HG03521 (cell line): ENCODE measurements around the gene ATRN.
A peak's percentile ranks its signal among the peaks of the same experiment; 100 is the strongest.
"Not testable (repeated sequence)": the region's sequence is repeated elsewhere in the genome, so short reads cannot be mapped to it uniquely, and the experiment has no call there.

Experiments used
- ATAC-seq: cut with Tn5 transposase; IDR thresholded peaks from one replicate; pipeline ENCODE4 v1.9.1; 2021; ENCODE audit warnings: mild to moderate bottlenecking, moderate library complexity; ENCODE audit not compliant: unreplicated experiment

Gene ATRN

GRCh38 chr20:3470627-3471396 is at the start of gene ATRN:
Gene ATRN, plus strand, starts transcription at chr20:3471018. Its CDS starts 90 bp downstream, at chr20:3471108.
- ATAC-seq: peak; percentile 80

- ATAC-seq: no peak
Observed at GRCh38 chr20:3421985-3422384, 48.8 kb upstream of the ATRN start.

GRCh38 chr20:3423126-3423525 is 47.7 kb upstream of the ATRN start:
- no peak for ATAC-seq

GRCh38 chr20:3426766-3427165 is 44.1 kb upstream of the ATRN start:
- ATAC-seq: not testable (repeated sequence)

GRCh38 chr20:3430376-3431069 is 40.3 kb upstream of the ATRN start:
- peak; percentile 51 for ATAC-seq

GRCh38 chr20:3431109-3431508 is 39.7 kb upstream of the ATRN start:
- no peak for ATAC-seq

- no peak for ATAC-seq
Observed at GRCh38 chr20:3432844-3433243, 38.0 kb upstream of the ATRN start.

- ATAC-seq: no peak
Observed at GRCh38 chr20:3433744-3434143, 37.1 kb upstream of the ATRN start.

- no peak for ATAC-seq
Observed at GRCh38 chr20:3434232-3434631, 36.6 kb upstream of the ATRN start.

GRCh38 chr20:3436864-3437574 is 33.8 kb upstream of the ATRN start:
- no peak for ATAC-seq

- no peak for ATAC-seq
Observed at GRCh38 chr20:3446779-3447178, 24.0 kb upstream of the ATRN start.

- ATAC-seq: no peak
Observed at GRCh38 chr20:3447321-3447720, 23.5 kb upstream of the ATRN start.

GRCh38 chr20:3449319-3449718 is 21.5 kb upstream of the ATRN start:
- ATAC-seq: no peak

GRCh38 chr20:3452136-3452535 is 18.7 kb upstream of the ATRN start:
- no peak for ATAC-seq

- no peak for ATAC-seq
Observed at GRCh38 chr20:3452690-3453089, 18.1 kb upstream of the ATRN start.

- ATAC-seq: no peak
Observed at GRCh38 chr20:3454831-3455230, 16.0 kb upstream of the ATRN start.

- no peak for ATAC-seq
Observed at GRCh38 chr20:3456648-3457047, 14.2 kb upstream of the ATRN start.

GRCh38 chr20:3459881-3460307 is 10.9 kb upstream of the ATRN start:
- no peak for ATAC-seq

GRCh38 chr20:3461211-3461771 is 9.5 kb upstream of the ATRN start:
- no peak for ATAC-seq

- ATAC-seq: no peak
Observed at GRCh38 chr20:3461911-3462677, 8.7 kb upstream of the ATRN start.

GRCh38 chr20:3464166-3464565 is 6.7 kb upstream of the ATRN start:
- ATAC-seq: no peak
